GM23338 (cell line): ENCODE measurements around the gene ARL5C. TPM values are rescaled to one million over a fixed set of nuclear protein-coding genes. Genes with fewer than 3 reads are reported as not detected.

ENCODE experiments used
- ATAC-seq: fragments of 200-7000 bp; cut with Tn5 transposase; 3 replicates; pipeline ENCODE4 v1.9.1; 2020
- DNase-seq: peaks from one replicate; pipeline ENCODE4 v3.0.0-alpha.2; 2015; ENCODE audit warnings: low spot score
- H2AFZ ChIP-seq: fragments of 200-600 bp; sonication (generic); 2 replicates; pipeline ENCODE4 v1.8.0; 2016; ENCODE audit warnings: antibody characterized with exemption, mild to moderate bottlenecking, moderate library complexity
- H3F3A ChIP-seq: fragments of 200-600 bp; sonication (generic); replicated peaks from 2 replicates; pipeline ENCODE4 v1.8.0; 2017; ENCODE audit warnings: antibody characterized with exemption, mixed run types, low read depth
- H3K27ac ChIP-seq: fragments of 200-600 bp; sonication (generic); 2 replicates; pipeline ENCODE4 v1.6.1; 2016; ENCODE audit warnings: low read depth
- H3K27me3 ChIP-seq: fragments of 200-600 bp; sonication (generic); 2 replicates; pipeline ENCODE4 v1.8.0; 2016; ENCODE audit warnings: mild to moderate bottlenecking, mixed run types, moderate library complexity; ENCODE audit not compliant: insufficient read depth
- H3K36me3 ChIP-seq: fragments of 200-600 bp; sonication (generic); 2 replicates; pipeline ENCODE4 v1.8.0; 2016; ENCODE audit warnings: mild to moderate bottlenecking; ENCODE audit not compliant: insufficient read depth
- H3K4me1 ChIP-seq: fragments of 200-600 bp; sonication (generic); 2 replicates; pipeline ENCODE4 v1.8.0; 2016; ENCODE audit warnings: mild to moderate bottlenecking, moderate library complexity; ENCODE audit not compliant: insufficient read depth
- H3K4me2 ChIP-seq: fragments of 200-600 bp; sonication (generic); 2 replicates; pipeline ENCODE4 v1.7.1; 2017; ENCODE audit warnings: mixed run types
- H3K4me3 ChIP-seq: fragments of 200-600 bp; sonication (generic); 2 replicates; pipeline ENCODE4 v1.6.1; 2016; ENCODE audit warnings: mixed run types
- H3K79me2 ChIP-seq: fragments of 200-600 bp; sonication (generic); replicated peaks from 2 replicates; pipeline ENCODE4 v1.8.0; 2017; ENCODE audit warnings: mild to moderate bottlenecking; ENCODE audit not compliant: insufficient read depth
- H3K9me2 ChIP-seq: fragments of 200-600 bp; sonication (generic); 2 replicates; pipeline ENCODE4 v1.8.0; 2017; ENCODE audit not compliant: insufficient read depth
- H4K20me1 ChIP-seq: fragments of 200-600 bp; sonication (generic); replicated peaks from 2 replicates; pipeline ENCODE4 v1.8.0; 2017; ENCODE audit warnings: mild to moderate bottlenecking; ENCODE audit not compliant: insufficient read depth
- H3K27ac Mint-ChIP-seq: 2 replicates; pipeline ENCODE4 v1.8.0; 2020; ENCODE audit warnings: inconsistent platforms, mild to moderate bottlenecking, moderate library complexity, mixed read lengths
- H3K27me3 Mint-ChIP-seq: 3 replicates; pipeline ENCODE4 v1.8.0; 2022; ENCODE audit warnings: low read depth, mild to moderate bottlenecking, moderate library complexity, mixed read lengths, inconsistent platforms; ENCODE audit not compliant: insufficient read depth, poor library complexity
- H3K36me3 Mint-ChIP-seq: 3 replicates; pipeline ENCODE4 v1.8.0; 2021; ENCODE audit warnings: low read depth, mild to moderate bottlenecking, inconsistent platforms, moderate library complexity, mixed read lengths
- H3K4me1 Mint-ChIP-seq: 3 replicates; pipeline ENCODE4 v1.8.0; 2020; ENCODE audit warnings: mild to moderate bottlenecking, inconsistent platforms, mixed read lengths
- H3K4me3 Mint-ChIP-seq: 3 replicates; pipeline ENCODE4 v1.8.0; 2021; ENCODE audit warnings: moderate library complexity, mild to moderate bottlenecking, inconsistent platforms, mixed read lengths
- H3K9me3 Mint-ChIP-seq: 3 replicates; pipeline ENCODE4 v1.8.0; 2020; ENCODE audit warnings: moderate library complexity, mild to moderate bottlenecking, inconsistent platforms, mixed read lengths
- CREB1 ChIP-seq: fragments of 250-450 bp; sonication (Bioruptor Pico); IDR thresholded peaks from 2 replicates; pipeline ENCODE4 v1.5.0; 2020; ENCODE audit warnings: low read depth, mild to moderate bottlenecking, moderate library complexity
- ETS1 ChIP-seq: IDR thresholded peaks from 2 replicates; pipeline ENCODE4 v1.6.1; 2016; ENCODE audit warnings: antibody characterized with exemption
- EZH2 ChIP-seq: fragments of 200-600 bp; sonication (generic); IDR thresholded peaks from one replicate; pipeline ENCODE4 v1.8.0; 2017; ENCODE audit warnings: antibody characterized with exemption, mild to moderate bottlenecking, low read depth; ENCODE audit not compliant: unreplicated experiment
- EZH2phosphoT487 ChIP-seq: fragments of 200-600 bp; sonication (generic); IDR thresholded peaks from one replicate; pipeline ENCODE4 v1.8.1; 2018; ENCODE audit warnings: antibody characterized with exemption; ENCODE audit not compliant: unreplicated experiment
- JUNB ChIP-seq: IDR thresholded peaks from one replicate; pipeline ENCODE4 v1.6.1; 2016; ENCODE audit warnings: antibody characterized with exemption; ENCODE audit not compliant: unreplicated experiment
- POLR2AphosphoS5 ChIP-seq: IDR thresholded peaks from 2 replicates; pipeline ENCODE4 v1.6.1; 2016; ENCODE audit warnings: antibody characterized with exemption, low read depth
- REST ChIP-seq: IDR thresholded peaks from one replicate; pipeline ENCODE4 v1.6.1; 2018; ENCODE audit warnings: antibody characterized with exemption; ENCODE audit not compliant: unreplicated experiment
- STAT1 ChIP-seq: IDR thresholded peaks from one replicate; pipeline ENCODE4 v1.6.1; 2016; ENCODE audit warnings: antibody characterized with exemption; ENCODE audit not compliant: unreplicated experiment
- ZNF114 ChIP-seq: fragments of 250-450 bp; sonication (Bioruptor Pico); IDR thresholded peaks from 2 replicates; pipeline ENCODE4 v1.5.0; 2020; ENCODE audit warnings: mild to moderate bottlenecking, moderate library complexity
- polyA plus RNA-seq: library from polyadenylated mRNA; unstranded; fragments of >200 nt; fragmentation: Nextera tagmentation; extraction: Ambion mirVana; gene quantifications from 2 replicates; pipeline ENCODE4 v1.2.1, GENCODE V29; 2016
- total RNA-seq: library from RNA; depleted of rRNA; stranded (reverse); fragments of >200 nt; shearing (Covaris generic); gene quantifications from 2 replicates; pipeline ENCODE4 v1.2.3, GENCODE V29; 2014
- TF ChIP-seq, protein P1 (sequence below), 2 experiments: fragments of 200-600 bp in 1 of 2; sonication (generic) in 1 of 2; conservative IDR thresholded peaks; 2 replicates each; pipeline versions ENCODE4 v1.5.1 to v1.6.1; 2016 to 2017; ENCODE audit warnings: antibody characterized with exemption in 2 of 2, low read depth in 2 of 2, mild to moderate bottlenecking in 2 of 2, moderate library complexity in 1 of 2

ARL5C gene
- total and polyA plus RNA-seq, 2 experiments from 2014 or later, result not detected

- Histone ChIP-seq H3K79me2 (peaks cover 47% of the 10 kb centered on the region), H4K20me1 (peaks cover 19% of the 10 kb centered on the region), H3K27ac (peak within 1 kb of the TSS; percentile 89), H3K4me2 (peak within 1 kb of the TSS; percentile 89), H3K9me2 (no peaks in the 10 kb centered on the region), H3K27me3 (no peaks in the 10 kb centered on the region), H3F3A (peaks cover 30% of the 10 kb centered on the region), H2AFZ (peak within 1 kb of the TSS; percentile 81; the same call in 1 of the 2 replicates), H3K4me3 (peak within 1 kb of the TSS; percentile 93), H3K36me3 (peaks cover 23% of the 10 kb centered on the region), H3K4me1 (peaks cover 45% of the 10 kb centered on the region)
- H3K9me3 Mint-ChIP-seq, result no peaks in the 10 kb centered on the region; the same call in 2 of the 3 replicates
- H3K27ac Mint-ChIP-seq, result peak within 1 kb of the TSS; percentile 82
- H3K36me3 Mint-ChIP-seq, result peaks cover 40% of the 10 kb centered on the region
- H3K4me3 Mint-ChIP-seq, result peak within 1 kb of the TSS; percentile 88
- H3K27me3 Mint-ChIP-seq, result peaks cover 21% of the 10 kb centered on the region
- DNase-seq (peak; percentile 94), ATAC-seq (peak; percentile 72)
- H3K4me1 Mint-ChIP-seq, result peaks cover 52% of the 10 kb centered on the region
- TF ChIP-seq, protein P1, sequence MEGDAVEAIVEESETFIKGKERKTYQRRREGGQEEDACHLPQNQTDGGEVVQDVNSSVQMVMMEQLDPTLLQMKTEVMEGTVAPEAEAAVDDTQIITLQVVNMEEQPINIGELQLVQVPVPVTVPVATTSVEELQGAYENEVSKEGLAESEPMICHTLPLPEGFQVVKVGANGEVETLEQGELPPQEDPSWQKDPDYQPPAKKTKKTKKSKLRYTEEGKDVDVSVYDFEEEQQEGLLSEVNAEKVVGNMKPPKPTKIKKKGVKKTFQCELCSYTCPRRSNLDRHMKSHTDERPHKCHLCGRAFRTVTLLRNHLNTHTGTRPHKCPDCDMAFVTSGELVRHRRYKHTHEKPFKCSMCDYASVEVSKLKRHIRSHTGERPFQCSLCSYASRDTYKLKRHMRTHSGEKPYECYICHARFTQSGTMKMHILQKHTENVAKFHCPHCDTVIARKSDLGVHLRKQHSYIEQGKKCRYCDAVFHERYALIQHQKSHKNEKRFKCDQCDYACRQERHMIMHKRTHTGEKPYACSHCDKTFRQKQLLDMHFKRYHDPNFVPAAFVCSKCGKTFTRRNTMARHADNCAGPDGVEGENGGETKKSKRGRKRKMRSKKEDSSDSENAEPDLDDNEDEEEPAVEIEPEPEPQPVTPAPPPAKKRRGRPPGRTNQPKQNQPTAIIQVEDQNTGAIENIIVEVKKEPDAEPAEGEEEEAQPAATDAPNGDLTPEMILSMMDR (conservative IDR thresholded peaks at IDR 0.05; ENCODE audit: low read depth in 2 of 2), result no peak
- TF ChIP-seq CREB1 (CRISPR knock-in tag), result peak; percentile 48
- no peak for TF ChIP-seq EZH2phosphoT487
- TF ChIP-seq ETS1, result no peak
- TF ChIP-seq STAT1, result no peak
Measured at GRCh38 chr17:39197380-39198185, 31.6 kb upstream of the ARL5C start, which contains the start of gene CACNB1. Gene CACNB1 (minus strand): TSS chr17:39197669. CDS start chr17:39197495, 174 bp downstream.

GRCh38 chr17:39196808-39197291 lies 30.9 kb upstream of the ARL5C start:
- H3K27ac Mint-ChIP-seq, result no peak overlapping the region
- peaks cover 22% of the 10 kb centered on the region for H3F3A ChIP-seq
- H3K4me1 Mint-ChIP-seq, result peaks cover 47% of the 10 kb centered on the region
- H2AFZ ChIP-seq, result no peak overlapping the region
- peak overlapping the region; percentile 89 for H3K4me2 ChIP-seq
- no peak overlapping the region for H3K27ac ChIP-seq
- no peaks in the 10 kb centered on the region for H3K9me3 Mint-ChIP-seq
- H3K9me2 ChIP-seq, result no peaks in the 10 kb centered on the region
- peak; percentile 4 for ATAC-seq
- peaks cover 12% of the 10 kb centered on the region for H4K20me1 ChIP-seq
- peak; percentile 60 for DNase-seq
- peaks cover 40% of the 10 kb centered on the region for H3K36me3 Mint-ChIP-seq
- peaks cover 16% of the 10 kb centered on the region for H3K36me3 ChIP-seq
- H3K4me3 Mint-ChIP-seq, result peak overlapping the region; percentile 88
- H3K4me1 ChIP-seq, result peaks cover 44% of the 10 kb centered on the region
- H3K27me3 ChIP-seq, result no peaks in the 10 kb centered on the region
- peaks cover 19% of the 10 kb centered on the region for H3K27me3 Mint-ChIP-seq
- H3K79me2 ChIP-seq, result peaks cover 40% of the 10 kb centered on the region
- H3K4me3 ChIP-seq, result peak overlapping the region; percentile 93
- TF ChIP-seq EZH2, result no peak
- no peak for TF ChIP-seq REST
- TF ChIP-seq ZNF114 (CRISPR knock-in tag), result no peak
- no peak for TF ChIP-seq JUNB
- TF ChIP-seq POLR2AphosphoS5, result no peak
